GM13977 (cell line): ENCODE measurements around the gene LYSET.

Experiments used
- DNase-seq: peaks from one replicate; pipeline ENCODE4 v3.0.0; 2012; ENCODE audit warnings: low spot score
- in situ Hi-C: fragments of 300-500 bp; cut with MboI; formaldehyde crosslinking; loops from one replicate; pipeline ENCODE4 v1.12.0; 2022; ENCODE audit warnings: low sequenced_read_pairs, low pct_unique_long_range_greater_than_20kb, mixed read lengths, inconsistent platforms; ENCODE audit not compliant: unreplicated experiment
- TF ChIP-seq, protein P1 (sequence below): IDR thresholded peaks from 2 replicates; pipeline ENCODE4 v1.5.1; 2012; ENCODE audit warnings: mild to moderate bottlenecking, control low read depth; ENCODE audit not compliant: insufficient read depth; ENCODE audit errors: extremely low read depth, missing control alignments

The LYSET gene

GRCh38 chr14:93212432-93212831, 27.3 kb downstream of the LYSET start:
- TF ChIP-seq, protein P1, sequence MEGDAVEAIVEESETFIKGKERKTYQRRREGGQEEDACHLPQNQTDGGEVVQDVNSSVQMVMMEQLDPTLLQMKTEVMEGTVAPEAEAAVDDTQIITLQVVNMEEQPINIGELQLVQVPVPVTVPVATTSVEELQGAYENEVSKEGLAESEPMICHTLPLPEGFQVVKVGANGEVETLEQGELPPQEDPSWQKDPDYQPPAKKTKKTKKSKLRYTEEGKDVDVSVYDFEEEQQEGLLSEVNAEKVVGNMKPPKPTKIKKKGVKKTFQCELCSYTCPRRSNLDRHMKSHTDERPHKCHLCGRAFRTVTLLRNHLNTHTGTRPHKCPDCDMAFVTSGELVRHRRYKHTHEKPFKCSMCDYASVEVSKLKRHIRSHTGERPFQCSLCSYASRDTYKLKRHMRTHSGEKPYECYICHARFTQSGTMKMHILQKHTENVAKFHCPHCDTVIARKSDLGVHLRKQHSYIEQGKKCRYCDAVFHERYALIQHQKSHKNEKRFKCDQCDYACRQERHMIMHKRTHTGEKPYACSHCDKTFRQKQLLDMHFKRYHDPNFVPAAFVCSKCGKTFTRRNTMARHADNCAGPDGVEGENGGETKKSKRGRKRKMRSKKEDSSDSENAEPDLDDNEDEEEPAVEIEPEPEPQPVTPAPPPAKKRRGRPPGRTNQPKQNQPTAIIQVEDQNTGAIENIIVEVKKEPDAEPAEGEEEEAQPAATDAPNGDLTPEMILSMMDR: no peak

DNA sequence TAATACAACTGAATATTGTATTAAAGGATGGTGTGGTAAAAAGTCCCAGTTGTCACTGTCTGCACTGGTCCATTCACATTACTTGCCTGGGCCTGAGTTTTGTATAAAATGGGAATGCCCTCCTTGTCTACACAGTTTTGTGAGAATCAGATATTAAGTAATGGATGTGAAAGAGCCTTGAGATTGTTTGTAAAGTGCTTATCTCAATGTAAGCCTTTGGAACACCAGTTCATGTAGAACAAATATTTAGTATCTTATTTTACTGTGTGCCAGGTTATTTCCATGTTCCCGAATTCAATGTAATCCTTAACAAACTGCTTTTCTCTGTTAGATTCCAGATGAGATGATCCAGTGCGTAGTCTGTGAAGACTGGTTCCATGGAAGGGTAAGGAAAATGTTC, 29.5 kb downstream of the LYSET start:
- TF ChIP-seq, protein P1: no peak
- no peak for DNase-seq
- in situ Hi-C loops: no loop called here

More at GRCh38 chr14:93212432-93212831, 27.3 kb downstream of the LYSET start:
- DNase-seq: peak; percentile 64
- in situ Hi-C loops: no loop called here

DNA sequence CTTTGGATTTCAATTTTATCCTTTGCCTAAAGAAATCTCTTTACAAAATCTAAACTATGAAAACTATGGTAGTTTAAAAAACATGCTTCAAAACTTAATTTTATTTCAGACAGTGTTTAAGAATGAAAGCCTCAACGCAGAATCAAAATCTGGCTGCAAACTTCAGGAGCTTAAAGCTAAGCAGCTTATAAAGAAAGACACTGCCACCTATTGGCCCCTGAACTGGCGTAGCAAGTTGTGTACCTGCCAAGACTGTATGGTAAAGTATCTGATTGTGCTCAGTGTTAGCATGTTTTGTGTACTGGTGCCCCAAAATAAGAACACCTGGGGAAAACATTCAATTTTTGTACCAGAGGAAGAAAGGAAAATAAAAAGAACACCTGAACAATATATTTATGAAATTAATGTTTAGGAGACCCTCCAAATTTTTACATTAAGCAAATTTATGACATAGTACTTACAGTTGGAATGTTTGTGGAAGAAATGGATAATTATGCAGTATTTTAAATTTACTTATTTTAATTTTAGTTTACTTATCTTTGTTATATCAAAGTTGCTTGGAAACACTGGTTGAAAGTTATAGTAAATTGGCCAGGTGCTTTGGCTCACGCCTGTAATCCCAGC, 34.1 kb downstream of the LYSET start:
- in situ Hi-C loops: no loop called here
- peak; percentile 64 for DNase-seq
- TF ChIP-seq, protein P1: peak; percentile 76

DNA sequence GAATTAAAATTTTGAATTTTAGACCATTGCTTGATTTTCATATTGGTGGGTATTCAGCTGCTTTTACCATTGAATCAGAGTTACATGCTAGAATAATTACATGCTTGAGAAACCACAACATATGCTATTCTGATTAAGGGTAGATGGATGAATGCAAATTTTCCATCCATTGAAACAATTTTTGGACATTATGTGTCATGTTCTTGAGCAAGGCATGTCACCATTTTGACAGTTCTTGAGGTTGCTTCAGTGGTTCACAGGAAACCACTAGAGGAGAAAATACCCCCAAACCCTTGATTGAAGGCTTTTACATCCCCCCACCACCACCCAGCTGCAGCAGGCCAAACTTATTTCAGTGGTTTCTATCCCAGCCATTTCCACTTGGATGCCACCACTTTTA, 35.4 kb downstream of the LYSET start:
- TF ChIP-seq, protein P1: no peak
- DNase-seq: no peak
- in situ Hi-C loops: loop anchor here (10.0 kb wide), 1 partner anchor 394 kb away; no protein-coding TSS in a partner anchor

DNA sequence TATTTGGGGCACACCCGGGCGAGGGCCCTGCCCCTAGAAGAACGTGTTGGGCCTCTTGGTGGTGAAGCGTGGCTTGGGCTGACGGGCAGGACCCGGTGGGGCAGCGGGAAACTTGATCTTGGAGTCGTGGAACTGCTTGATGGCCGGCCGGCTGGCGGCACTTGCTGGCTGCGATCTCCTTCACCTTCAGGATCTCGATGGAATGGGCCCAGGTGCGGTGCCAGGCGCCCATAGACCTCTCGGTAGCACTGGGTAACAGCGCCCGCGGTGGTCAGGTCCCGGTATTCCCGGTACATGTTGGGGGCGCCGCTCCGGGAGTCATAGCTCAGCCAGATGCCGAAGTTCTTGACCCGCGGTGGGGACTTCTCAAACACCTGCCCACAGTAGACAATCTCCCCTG, 38.4 kb downstream of the LYSET start:
- in situ Hi-C loops: loop anchor here (10.0 kb wide), 1 partner anchor 391 kb away; no protein-coding TSS in a partner anchor
- TF ChIP-seq, protein P1: no peak
- DNase-seq: no peak

DNA sequence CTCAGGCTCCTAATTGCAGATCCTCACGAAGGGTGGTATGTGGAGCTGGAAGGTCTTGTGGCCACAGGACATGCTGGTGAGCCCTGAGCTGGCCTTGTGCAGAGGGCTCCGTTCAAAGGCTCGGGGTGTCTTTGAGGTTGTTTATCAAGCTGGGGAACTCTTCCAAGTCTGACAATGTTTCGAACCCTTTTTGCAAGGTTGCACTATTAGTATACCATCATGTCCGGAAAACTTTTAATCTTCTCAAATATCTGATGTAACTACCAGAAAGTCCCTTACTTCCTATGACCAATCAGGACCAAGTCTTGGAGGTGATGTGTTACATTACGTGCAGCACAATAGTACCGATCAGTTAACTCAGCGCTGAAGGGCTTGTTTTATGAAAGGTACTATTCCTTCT, 43.4 kb downstream of the LYSET start:
- TF ChIP-seq, protein P1: no peak
- DNase-seq: no peak
- in situ Hi-C loops: loop anchor here (10.0 to 25.0 kb wide), 2 partner anchors 309 to 386 kb away; no protein-coding TSS in a partner anchor
